Neural progenitor cell (in vitro differentiated cells): ENCODE measurements around the gene PRRC1.

Experiments
- CTCF ChIP-seq: fragments of 200-600 bp; sonication (generic); IDR thresholded peaks from 2 replicates; pipeline ENCODE4 v1.5.1; 2017; ENCODE audit warnings: antibody characterized with exemption, mild to moderate bottlenecking
- EZH2 ChIP-seq: fragments of 200-600 bp; sonication (generic); IDR thresholded peaks from 2 replicates; pipeline ENCODE4 v1.6.1; 2017; ENCODE audit warnings: antibody characterized with exemption, mild to moderate bottlenecking, moderate library complexity

- TF ChIP-seq CTCF (no peak), EZH2 (no peak)
These were observed 4.0 kb upstream of the PRRC1 start for GRCh38 chr5:127513408-127513970.
